Hindlimb muscle (tissue), 1 donor: ENCODE results near the gene NLGN1. TPM values are rescaled to one million over a fixed set of nuclear protein-coding genes. Genes with fewer than 3 reads are reported as not detected.
"Not testable (repeated sequence)": the region's sequence is repeated elsewhere in the genome, so short reads cannot be mapped to it uniquely, and the experiment has no call there.

Experiments used
- DNase-seq: peaks from one replicate; pipeline ENCODE4 v3.0.0-alpha.2; 2013
- polyA plus RNA-seq: library from polyadenylated mRNA; unstranded; fragments of 120-200 nt; gene quantifications from one replicate; pipeline ENCODE4 v1.2.1, GENCODE V29; 2013; ENCODE audit not compliant: insufficient read length

The NLGN1 gene
- polyA plus RNA-seq, 1 donor = 1.0 TPM

DNA sequence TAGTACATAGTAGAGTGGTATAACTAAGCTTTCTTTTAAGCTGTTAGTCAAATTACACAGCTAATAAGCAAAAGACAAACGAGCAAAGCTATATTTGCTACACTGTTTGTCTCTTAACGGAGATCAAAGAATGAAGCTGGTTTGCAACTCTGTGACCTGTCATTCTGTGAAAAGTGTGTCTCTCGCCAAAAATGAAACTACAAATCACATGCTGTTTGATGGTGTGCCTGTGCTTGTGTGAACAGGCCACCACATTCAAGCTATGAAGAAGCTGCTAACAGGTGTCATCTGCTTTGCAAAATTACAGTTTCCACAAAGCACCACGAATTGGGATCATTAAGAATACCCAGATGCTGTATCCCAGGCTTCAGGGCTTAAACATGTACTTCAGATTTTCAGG, 793.8 kb downstream of the NLGN1 start:
- no peak for DNase-seq

GRCh38 chr3:174191895-174192294, 794.4 kb downstream of the NLGN1 start:
- DNase-seq = no peak

GRCh38 chr3:174192471-174192870, 794.9 kb downstream of the NLGN1 start:
- no peak for DNase-seq

GRCh38 chr3:174193604-174194003, 796.1 kb downstream of the NLGN1 start:
- no peak for DNase-seq

DNA sequence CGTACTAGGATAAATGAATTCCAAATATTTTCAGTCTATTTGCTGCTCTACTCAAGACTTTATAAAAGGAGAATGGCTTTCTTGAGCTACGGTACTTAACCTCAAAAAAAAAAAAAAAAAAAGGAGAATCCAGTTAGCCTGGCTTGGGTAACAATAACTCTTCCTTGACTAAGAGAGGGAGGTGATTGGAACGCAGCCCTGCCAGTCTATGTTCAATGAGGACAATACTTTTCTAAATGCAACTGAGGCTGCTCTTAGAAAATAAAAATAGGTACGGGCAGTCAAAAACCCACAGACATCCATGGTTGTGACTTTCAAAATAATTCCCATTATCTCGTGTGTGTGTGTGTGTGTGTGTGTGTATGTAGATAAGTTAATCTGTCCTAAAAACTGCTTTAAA, 799.9 kb downstream of the NLGN1 start:
- DNase-seq = no peak

GRCh38 chr3:174198199-174198598, 800.7 kb downstream of the NLGN1 start:
- no peak for DNase-seq

DNA sequence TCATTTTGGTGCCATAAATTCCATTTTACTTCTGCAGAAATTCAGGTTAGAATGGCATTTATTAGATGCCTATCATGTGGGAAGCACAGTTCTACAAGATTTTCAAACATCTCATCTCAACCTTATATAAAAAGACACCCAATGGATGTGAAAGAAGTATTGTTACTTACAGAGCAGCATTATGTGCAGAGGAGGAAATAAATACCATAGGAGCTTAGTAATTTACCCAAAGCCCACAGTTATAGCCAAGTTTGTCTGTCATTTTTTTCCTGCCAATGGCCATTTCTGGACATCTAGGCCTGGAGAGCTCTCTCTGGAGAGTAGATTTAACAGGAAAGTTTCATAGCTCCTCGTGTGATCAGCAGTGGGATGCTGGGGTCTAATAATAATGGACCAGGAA, 802.2 kb downstream of the NLGN1 start:
- DNase-seq = no peak

- DNase-seq = no peak
These were observed 804.6 kb downstream of the NLGN1 start for GRCh38 chr3:174202116-174202515.

- DNase-seq = no peak
These were observed 805.0 kb downstream of the NLGN1 start for GRCh38 chr3:174202561-174202960.

DNA sequence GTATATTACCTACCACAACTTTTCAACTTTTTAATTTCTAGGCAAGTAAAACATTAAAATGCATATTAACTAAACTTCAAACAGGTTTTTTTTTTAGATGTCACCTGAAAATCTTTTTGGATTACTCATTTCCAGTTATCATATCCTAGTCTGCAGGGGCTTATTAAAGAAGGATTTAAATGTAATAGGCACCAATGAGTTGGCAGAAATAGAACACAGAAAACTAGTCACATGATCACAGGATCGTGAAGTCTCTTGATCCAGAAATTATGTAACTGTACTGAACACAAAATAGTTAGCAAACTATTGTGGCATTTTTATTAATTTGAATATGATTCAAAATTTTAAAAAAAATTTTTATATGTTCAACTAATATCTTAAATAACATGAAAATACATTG, 807.2 kb downstream of the NLGN1 start:
- no peak for DNase-seq

DNA sequence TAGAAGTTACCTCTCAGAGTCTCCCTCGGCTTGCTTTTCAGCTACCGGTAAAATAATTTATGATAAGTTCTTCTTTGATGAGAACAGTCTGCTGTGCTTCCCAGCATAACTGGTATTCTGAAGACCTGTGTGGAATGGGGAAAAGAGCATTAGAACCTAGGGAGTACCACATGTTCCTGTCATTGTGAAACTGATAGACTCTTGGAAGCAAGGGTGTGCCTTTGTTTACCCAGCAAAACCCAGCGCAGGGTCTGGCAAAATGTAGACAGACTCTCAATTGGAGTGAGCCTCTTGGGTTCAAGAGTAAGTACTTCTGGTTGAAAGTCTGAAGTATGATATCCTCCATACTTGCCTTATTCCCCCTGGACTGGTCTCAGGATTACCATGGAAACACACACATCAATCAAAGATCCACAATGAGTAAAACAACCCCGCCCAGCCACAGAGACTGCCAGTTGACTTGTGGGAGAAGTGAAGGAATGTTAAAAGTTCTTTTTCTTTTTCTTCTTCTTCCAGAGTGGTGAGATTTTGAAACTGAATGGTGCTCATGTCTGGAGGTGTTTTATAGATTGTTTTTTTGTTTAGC, 809.2 kb downstream of the NLGN1 start:
- no peak for DNase-seq

DNA sequence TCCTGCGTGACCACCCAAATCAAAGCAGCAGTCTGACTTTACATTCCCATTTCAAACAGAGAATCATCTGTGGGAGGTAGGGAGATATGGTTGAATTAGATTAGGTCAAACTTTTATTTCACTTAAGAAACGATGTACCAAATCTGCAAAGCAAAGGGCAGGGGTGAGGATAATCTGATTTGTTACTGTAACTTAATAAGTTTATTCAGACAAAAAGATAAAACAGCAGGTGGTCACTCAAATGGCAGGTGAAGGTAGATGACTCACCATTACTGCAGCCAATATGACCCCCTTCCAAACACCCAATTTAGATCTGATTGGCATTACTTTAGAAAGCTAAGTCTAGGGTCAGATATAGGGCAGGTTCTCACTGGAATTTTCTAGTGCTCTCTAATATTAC, 810.6 kb downstream of the NLGN1 start:
- DNase-seq = no peak

GRCh38 chr3:174211896-174212295, 814.4 kb downstream of the NLGN1 start:
- DNase-seq = not testable (repeated sequence)

DNA sequence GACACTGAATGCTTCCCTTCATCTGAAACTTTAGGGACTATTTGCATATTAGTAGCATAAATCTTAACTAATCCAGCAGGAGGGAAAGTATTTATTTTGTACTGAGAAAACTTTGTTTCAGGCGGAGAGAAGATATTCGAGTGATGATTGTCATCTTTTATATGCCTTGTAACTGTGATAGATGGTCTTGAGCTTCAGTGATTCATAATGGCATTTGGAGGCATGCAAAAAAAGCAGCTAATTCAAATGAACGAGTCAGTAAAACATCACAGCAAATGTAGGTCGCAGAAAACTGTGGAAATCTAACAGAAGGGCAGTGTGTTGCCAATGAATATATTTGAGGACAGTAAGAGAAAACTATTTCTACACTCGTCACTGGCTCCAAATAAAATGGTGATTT, 817.9 kb downstream of the NLGN1 start:
- DNase-seq = no peak

DNA sequence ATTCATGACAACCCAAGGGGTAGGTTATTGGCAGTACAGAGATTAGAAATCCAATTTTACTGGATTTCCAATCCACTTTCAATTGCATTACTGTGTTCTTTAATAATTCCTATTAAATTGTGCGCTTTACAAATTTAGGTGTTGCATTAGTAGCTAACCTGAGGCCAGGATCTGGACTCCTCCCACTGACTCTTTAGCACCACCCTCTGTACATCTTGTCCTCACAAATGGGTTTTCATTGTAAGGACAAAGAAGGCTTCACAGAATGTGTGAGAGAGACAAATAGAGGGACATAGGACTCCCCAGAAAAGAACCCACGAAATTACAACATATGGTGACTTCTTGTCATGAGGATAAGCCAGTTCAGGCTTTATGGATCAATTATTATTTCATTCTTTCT, 818.5 kb downstream of the NLGN1 start:
- no peak for DNase-seq

DNA sequence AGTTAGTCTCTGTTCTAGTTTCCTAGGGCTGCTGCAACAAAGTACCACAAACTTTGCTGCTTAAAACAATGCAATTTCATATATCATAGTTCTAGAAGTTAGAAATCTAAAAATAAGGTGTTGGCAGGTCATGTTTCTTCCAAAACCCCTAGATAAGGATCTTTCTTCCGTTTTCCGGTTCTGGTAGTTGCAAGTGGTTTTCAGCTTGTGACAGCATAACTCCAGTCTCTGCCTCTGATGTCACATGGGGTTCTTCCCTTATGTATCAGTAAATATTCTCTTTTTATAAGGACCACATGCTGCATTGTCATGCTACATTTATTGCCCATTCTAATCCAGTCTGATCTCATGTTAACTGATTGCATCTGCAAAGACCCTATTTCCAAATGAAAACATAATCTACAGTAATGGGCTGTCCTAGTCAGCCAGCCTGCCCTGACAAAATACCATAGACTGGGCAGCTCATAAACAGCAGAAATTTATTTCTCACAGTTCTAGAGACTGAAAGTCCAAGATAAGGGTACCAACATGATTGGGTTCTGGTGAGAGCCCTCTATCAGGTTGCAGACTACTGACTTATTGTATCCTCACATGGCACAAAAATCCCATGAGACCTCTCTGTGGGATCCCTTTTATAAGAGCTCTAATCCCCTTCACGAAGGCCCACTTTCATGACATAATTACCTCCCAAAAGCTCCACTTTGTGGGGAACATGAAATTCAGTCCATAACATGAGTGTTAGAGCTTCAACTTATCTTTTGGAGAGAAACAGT, 819.6 kb downstream of the NLGN1 start:
- DNase-seq = no peak

DNA sequence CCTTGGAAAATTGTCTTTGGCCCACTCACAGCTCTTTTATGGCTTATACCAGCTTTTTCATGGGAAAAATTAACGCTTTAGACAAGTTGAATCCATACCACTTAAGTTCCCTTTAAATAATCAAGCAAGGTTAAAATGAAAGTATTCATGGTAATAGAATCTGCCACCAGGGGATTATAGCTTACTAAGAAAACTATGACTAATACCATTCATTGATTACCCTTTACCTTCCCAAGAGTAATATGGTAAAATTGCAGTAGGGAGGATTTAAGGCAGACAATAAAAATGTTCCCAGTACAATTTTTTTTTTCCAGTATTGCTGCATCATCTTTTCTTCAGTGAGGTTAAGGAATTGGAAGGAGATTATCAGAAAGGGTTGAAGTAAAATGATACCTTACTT, 820.5 kb downstream of the NLGN1 start:
- DNase-seq = no peak

DNA sequence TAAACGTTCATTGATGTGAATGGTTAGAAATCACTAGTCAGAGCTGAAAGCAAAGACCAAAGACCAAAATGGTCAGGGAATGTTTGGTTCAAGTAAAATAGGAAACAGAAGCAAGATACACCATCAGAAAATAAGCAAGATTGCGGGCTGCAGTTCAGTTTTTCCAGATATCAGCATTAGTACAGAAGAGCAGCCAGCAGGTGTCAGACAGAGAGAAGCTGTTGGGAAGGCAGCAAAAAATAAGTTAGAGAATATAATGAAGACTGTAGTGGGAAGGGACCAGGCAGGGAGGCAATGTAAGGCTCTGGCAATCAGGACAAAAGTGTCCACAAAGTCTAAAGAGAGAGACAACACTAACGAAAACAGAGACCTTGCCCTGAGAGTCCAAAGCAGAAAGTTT, 822.2 kb downstream of the NLGN1 start:
- DNase-seq = no peak

DNA sequence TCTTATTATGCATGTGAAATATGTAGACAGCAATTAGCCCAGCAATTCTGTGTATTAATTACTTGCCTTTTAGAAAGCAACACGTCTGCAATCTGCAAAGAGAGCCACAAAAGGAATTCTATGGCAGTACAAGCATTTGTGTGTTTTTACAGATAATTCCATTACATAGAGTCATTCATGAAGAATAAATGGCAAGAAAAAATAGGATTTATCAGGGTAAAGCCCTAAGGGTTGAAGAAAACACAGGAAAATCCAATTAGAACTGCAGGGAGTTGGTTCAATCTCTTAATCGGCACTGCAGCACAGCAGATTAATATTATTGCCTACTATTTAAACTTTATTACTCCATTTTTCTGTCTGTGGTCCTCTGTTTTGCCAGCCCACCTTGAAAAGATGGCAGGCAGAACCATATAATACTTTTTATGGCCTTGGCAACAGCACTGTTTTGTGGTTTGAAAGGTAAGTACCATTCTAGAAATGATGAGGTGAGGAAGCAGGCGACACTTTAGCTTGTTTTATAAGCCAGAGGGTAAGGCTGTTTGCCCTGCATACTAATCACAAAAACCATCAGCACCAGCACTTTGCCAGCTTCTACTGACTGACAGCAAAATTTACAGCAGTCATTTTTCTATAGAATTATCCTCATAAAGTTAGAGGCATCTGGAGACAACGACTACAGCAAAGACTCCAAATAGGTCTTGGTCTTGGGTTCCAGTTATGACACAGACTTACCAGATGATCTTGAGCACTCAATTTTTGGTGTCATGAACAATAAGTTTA, 823.4 kb downstream of the NLGN1 start:
- no peak for DNase-seq

- no peak for DNase-seq
These were observed 825.5 kb downstream of the NLGN1 start for GRCh38 chr3:174223042-174223441.

DNA sequence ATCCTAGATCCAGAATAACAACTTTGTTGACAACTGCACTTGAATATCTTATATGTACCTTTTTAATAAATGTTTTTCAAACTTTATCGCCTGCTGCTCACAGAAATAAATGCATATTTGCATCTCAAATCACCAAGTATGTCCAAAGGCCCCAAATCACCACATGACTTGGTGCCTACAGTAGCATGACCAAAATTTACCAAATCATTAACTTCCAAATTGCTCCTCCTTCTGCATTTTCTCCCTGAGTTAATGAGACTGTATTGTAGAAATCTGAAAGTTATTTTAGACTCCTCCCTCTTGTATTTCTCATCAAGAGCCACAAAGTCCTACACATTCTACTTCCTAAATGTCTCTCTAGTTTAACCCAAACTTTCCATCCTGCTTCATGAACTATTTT, 826.1 kb downstream of the NLGN1 start:
- no peak for DNase-seq

- no peak for DNase-seq
These were observed 832.4 kb downstream of the NLGN1 start for GRCh38 chr3:174229916-174230315.

- DNase-seq = not testable (repeated sequence)
These were observed 834.6 kb downstream of the NLGN1 start for GRCh38 chr3:174232028-174232657.
